Left lobe of liver (tissue), 2 donors: ENCODE results near the gene PLG. TPM values are rescaled to one million over a fixed set of nuclear protein-coding genes. Genes with fewer than 3 reads are reported as not detected.
"Not testable (repeated sequence)": the region's sequence is repeated elsewhere in the genome, so short reads cannot be mapped to it uniquely, and the experiment has no call there.

ENCODE experiments used
- ATAC-seq: fragments of 200-7000 bp; cut with Tn5 transposase; one replicate; pipeline ENCODE4 v1.9.1; 2020; ENCODE audit warnings: mild to moderate bottlenecking, moderate library complexity
- DNase-seq: peaks from one replicate; pipeline ENCODE4 v3.0.0-alpha.2; 2020; ENCODE audit warnings: low spot score
- total RNA-seq: library from RNA; stranded (reverse); gene quantifications from one replicate; pipeline ENCODE4 v1.2.1, GENCODE V29; 2021
- donor health status: DM: no; HTN: no; CAD: no; lungs with moderate emphysema.
- donor health status: DM: no; HTN: yes; CAD: no.

PLG gene
- total RNA-seq, 1 donor from 2014 or later = 1,901 TPM

DNA sequence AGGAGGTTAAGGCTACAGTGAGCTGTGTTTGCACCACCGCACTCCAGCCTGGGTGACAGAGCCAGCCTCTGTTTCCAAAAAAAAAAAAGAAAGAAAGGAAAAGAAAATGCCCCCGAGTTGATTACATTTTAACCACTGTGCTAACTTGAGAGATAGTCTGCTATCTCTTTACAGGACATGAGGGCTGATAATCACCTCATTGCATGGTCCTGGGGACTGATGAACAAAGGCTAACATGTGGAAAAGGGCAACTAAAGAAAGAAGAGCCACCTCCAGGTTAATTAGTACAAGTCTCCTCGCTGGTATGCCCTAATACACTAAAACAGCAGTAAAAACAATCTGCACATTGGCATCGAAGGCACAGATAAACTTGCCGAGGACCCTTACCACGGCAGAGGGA, 4.2 kb upstream of the PLG start:
- peak; percentile 72 for ATAC-seq
- peak; percentile 63 for DNase-seq

DNA sequence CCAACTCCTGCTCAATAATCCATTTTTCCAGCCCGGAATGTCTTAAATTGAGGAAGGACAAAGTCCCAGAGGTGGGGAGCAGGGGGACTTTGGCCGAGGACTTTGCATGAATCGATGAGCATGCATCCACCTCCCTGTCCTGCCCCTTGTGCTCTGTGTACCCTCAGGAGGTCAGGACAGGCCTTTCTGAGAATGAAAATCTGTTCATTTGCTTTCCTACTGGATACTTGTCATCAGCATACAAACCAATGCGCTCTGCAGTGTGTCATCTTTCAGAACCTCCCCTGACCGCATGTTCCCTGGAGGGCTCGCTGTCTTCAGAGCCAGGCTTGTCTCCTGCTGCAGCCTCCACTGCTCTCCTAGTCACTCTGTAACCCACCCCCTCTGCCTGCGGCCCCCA, 2.6 kb downstream of the PLG start:
- peak; percentile 92 for DNase-seq
- ATAC-seq = peak; percentile 67

GRCh38 chr6:160708993-160709392, 6.9 kb downstream of the PLG start:
- peak; percentile 60 for DNase-seq
- ATAC-seq = peak; percentile 52

DNA sequence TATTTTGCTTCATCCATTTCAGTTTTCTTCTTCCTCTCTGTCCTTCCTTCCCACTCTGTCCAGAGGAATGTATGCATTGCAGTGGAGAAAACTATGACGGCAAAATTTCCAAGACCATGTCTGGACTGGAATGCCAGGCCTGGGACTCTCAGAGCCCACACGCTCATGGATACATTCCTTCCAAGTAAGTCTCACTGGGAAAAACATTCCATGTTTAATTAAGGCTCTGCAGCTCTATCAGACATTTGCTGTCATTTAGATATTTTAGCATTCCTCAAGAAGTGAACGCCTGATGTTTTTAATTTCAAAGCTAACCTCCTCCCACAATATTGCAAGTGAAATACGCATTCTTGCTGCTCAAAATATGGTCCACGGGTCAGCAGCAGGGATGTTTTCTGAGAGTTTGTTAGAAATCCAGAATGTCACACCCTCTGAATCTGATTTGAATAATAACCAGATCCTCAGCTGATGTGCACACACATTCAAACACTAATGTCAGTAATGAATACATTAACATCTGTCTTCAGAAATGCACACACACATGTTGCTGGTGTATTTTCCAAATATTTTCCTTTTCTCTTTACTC, 12.8 kb downstream of the PLG start:
- DNase-seq (no peak), ATAC-seq (no peak)

DNA sequence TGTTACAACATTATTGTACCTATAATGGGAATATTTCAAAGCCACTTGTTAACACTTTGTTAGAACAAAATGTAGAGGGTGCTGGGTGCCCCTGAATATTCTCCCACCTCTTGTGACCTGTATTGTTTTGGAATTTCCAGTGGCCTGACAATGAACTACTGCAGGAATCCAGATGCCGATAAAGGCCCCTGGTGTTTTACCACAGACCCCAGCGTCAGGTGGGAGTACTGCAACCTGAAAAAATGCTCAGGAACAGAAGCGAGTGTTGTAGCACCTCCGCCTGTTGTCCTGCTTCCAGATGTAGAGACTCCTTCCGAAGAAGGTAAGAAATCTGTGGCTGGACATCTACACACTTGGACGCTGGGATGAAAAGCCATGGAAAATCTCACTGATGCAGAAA, 28.9 kb downstream of the PLG start:
- DNase-seq (no peak), ATAC-seq (no peak)

DNA sequence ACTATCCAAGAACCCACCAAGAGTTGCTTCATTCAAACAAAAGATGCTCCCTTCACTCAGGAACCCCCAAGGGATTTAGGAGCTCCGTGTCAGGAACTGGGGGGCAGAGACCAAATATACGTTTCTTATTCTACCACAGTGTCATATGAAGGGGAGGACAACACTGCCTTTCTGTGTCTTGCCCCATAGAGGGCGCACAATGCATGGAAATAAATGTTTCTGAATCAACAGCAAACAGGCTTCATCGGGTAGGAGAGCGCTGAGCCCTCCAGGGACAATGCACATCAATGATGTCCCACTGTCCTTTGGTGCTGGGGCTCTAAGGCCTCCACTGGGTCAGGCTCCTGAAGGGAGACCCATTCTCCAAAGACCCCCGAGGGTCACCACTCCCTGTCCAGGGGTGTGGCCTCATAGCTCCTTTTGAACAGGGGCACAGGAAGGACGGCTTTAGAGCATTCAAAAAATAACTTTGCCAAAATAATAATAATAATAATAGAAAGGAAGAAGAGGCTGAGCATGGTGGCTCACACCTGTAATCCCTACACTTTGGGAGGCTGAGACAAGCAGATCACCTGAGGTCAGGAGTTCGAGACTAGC, 31.1 kb downstream of the PLG start:
- DNase-seq (no peak), ATAC-seq (peak; percentile 42)

DNA sequence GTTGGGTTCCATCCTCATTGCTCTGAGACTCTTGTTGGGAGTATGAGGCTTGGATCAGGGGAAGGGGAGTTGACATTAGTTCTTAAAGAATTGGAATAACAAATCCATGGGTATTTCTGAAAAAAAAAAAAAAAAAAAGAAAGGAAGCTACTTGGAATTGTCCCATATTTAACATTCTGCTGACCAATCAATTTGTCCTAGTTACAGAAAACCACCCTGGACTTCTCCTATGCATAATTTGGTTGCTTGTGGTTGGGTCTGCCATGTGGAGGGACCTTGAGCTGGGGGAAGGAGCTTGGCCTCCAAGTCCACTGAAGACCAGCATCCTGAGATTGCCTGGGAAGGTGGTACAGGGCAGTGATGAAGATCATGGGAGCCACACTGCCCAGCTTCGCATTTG, 32.6 kb downstream of the PLG start:
- DNase-seq (no peak), ATAC-seq (peak; percentile 2)

GRCh38 chr6:160735523-160735922, 33.5 kb downstream of the PLG start:
- no peak for ATAC-seq
- DNase-seq = no peak

DNA sequence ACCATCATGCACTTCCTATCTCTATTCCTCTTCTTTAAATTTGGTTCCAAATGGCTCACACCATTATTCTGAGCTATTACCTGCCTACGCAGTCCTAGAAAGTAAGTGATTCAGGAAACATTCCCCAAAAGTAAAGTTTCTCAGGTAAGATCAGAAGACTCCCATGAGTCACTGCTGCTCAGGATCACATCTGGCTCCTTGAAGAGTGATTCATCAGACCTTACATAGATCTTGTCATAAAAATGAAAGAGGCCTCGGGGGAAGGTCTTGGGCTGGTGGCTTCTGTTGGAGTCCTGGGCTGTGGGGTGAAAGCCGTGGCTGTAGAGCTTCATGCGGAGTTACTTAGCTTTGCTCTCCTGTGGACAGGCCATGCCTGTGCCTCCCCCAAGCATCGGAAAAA, 35.9 kb downstream of the PLG start:
- DNase-seq = no peak
- peak; percentile 5 for ATAC-seq

DNA sequence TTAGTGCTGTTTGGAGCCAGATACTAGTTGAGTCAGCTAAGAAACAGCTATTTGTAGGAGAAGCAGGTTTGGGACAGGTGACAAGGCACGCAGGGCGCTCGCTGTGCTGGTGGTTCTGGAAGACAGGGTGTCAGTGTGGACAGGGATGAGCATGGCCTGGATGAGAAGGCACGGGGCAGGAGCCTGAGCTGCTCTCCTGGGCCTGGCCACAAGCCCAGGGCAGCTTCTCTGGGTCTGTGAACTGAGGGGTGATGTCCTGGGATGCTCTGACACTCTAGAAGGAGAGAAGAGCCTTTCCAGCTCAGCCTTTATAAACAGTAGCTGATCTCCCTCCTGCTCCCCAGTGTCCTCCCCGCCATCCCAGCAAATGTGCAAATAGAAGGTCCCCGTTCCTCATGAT, 37.9 kb downstream of the PLG start:
- peak; percentile 46 for ATAC-seq
- no peak for DNase-seq

GRCh38 chr6:160741012-160741411, 39.0 kb downstream of the PLG start:
- ATAC-seq = peak; percentile 21
- not testable (repeated sequence) for DNase-seq

DNA sequence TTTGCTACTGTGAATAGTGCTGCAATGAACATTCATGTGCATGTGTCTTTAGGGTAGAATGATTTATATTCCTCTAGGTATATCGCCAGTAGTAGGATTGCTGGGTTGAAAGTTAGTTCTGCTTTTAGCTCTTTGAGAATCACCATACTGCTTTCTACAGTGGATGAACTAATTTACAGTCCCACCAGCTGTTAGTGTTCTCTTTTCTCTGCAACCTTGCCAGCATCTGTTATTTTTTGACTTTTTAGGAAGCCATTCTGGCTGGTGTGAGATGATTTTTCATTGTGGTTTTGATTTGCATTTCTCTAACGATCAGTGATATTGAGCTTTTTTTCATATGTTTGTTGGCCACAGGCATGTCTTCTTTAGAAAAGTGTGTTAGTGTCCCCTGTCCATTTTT, 40.0 kb downstream of the PLG start:
- DNase-seq = no peak
- no peak for ATAC-seq

DNA sequence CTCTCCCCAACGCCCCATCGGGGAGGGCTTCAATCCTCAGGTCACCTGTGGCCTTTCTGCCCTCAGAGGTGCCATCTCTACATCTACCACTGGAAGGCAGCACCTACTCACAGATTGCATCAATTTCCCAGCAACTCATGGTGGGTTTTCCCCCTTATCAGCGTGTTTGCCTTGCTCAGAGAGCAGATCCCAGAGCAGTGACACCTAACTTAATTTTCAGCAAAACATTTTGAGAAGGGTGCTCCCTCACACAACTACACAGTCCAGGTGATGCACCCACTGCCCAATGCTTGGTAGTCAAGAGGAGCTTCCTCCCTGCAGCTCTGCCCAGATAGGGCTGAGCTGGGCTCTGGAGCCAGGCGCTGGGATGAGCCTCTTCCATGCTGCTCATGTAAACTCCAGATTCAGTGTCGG, 48.2 kb downstream of the PLG start:
- DNase-seq (no peak), ATAC-seq (peak; percentile 30)

DNA sequence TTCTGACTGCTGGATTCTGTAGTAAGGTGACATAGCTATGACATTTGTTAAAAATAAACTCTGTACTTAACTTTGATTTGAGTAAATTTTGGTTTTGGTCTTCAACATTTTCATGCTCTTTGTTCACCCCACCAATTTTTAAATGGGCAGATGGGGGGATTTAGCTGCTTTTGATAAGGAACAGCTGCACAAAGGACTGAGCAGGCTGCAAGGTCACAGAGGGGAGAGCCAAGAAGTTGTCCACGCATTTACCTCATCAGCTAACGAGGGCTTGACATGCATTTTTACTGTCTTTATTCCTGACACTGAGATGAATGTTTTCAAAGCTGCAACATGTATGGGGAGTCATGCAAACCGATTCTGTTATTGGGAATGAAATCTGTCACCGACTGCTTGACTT, 51.2 kb downstream of the PLG start:
- DNase-seq, ATAC-seq: not testable (repeated sequence)

- DNase-seq = no peak
- ATAC-seq = peak; percentile 19
Measured at GRCh38 chr6:160755165-160755564, 53.1 kb downstream of the PLG start.

GRCh38 chr6:160756021-160756420, 54.0 kb downstream of the PLG start:
- DNase-seq (no peak), ATAC-seq (no peak)

DNA sequence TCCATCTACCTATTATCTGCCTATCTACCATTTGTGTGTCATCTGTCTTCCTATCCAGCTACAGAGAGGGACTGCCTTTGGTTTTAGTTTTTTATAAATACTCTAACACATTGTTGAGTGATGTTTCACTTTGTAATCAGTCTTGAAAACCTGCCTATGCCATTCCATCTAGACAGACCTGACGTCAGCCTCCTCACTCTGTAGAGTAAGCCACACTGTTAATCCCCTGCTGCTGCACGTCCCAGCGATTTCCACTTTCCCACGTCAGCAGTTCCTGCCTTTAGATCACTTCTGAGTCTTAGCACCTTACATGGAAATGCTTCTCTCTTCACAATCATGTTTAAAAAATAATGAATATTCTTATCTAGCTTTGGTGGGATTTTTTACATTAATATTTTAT, 54.8 kb downstream of the PLG start:
- peak; percentile 10 for ATAC-seq
- no peak for DNase-seq

GRCh38 chr6:160764847-160765246, 62.8 kb downstream of the PLG start:
- ATAC-seq = no peak
- DNase-seq = no peak

DNA sequence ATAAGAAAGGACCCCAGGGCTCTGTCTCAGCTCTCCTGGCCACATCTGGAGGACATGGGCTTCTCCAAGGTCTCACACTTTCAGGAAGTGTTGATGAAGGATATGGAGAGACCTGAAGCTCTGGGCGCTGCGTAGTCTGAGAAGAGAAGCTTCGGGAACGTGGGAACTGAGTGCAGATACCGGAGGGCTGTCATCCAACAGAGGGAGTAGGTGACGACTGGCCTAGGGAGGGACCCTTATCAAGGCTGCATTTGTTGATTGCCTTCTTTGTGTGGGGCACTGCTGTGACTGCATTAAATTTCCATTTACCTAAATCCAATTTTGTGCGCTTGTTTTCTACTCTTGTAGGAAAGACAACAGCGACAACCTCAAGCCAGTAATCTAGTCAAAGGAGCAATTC, 63.4 kb downstream of the PLG start:
- ATAC-seq = no peak
- DNase-seq = no peak

DNA sequence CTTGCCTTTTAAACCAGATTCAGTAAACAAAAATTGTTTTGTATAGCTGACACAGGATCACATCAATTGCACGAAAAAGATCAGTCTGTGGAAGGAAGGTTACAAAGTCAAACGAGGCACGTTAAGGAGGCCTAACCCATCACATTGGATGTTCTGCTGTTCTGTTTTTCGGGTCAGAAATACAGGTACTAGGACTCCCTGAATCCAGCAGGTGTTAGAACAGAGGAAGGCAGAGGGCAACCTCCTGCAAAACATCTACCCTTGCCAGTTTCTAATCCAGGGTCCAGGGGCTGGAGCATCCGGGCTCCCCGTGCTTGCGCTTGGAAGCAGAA, 64.6 kb downstream of the PLG start:
- DNase-seq (no peak), ATAC-seq (peak; percentile 27)

DNA sequence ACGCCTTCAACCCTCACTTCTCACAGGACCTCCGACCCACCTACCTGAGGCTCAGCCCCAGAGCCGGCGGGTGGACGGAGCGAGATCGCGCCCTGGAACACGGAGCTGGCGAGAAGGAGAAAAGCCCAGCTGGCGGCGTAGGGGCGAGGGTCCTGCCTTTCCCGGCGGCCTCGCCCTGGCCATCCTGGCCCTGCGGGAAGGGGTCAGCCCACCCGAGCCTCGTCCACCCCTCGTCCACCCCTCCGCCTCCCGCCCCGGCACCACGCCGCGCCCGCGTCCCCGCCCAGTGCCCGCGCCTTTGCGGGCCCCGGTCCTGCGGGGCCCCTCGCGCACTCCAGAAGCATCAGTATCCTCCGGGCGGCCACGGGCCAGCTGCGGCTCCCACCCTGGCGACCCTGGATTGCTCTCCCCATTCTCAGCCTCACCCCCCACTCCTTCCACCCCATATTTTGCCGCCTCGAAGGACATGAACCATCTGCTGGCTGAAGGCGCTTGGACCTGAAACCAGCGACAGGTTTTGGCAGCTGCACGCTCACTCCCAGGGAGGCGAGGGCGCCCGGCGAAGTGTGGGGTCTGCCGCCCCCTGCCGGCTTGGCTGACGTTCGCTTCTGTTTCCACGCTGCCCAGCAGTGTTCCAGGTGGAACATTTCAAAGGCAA, 65.1 kb downstream of the PLG start:
- peak; percentile 98 for ATAC-seq
- DNase-seq = peak; percentile 80

DNA sequence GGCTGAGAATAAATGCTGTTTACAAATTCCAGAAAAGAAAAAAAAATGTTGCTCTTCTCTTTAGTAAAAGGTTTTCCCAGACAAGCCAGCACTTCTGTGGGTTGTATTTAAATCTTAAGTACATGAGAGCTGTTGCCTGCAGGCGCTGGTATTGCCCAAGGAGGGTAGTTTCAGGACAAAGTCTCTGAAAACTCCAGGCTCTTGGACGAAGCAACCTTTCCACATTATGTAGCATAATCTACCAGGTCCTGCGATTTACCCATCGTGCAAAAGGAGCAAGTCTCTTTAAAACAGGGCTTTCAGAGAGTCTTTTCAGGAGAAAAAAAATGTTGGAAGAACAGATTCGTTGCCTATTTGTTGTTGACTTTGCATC, 65.6 kb downstream of the PLG start:
- peak; percentile 32 for ATAC-seq
- no peak for DNase-seq

- ATAC-seq = no peak
- no peak for DNase-seq
Measured at GRCh38 chr6:160768101-160768500, 66.1 kb downstream of the PLG start.
